HTERT RPE-1 (cell line): ENCODE results near the gene UCK2.
"Not testable (repeated sequence)": the region's sequence is repeated elsewhere in the genome, so short reads cannot be mapped to it uniquely, and the experiment has no call there.

Experiments used
- in situ Hi-C: fragments of 300-500 bp; cut with MboI; formaldehyde crosslinking; loops from 4 replicates; pipeline ENCODE4 v1.14.3; 2020; ENCODE audit warnings: low sequenced_read_pairs

Gene UCK2

DNA sequence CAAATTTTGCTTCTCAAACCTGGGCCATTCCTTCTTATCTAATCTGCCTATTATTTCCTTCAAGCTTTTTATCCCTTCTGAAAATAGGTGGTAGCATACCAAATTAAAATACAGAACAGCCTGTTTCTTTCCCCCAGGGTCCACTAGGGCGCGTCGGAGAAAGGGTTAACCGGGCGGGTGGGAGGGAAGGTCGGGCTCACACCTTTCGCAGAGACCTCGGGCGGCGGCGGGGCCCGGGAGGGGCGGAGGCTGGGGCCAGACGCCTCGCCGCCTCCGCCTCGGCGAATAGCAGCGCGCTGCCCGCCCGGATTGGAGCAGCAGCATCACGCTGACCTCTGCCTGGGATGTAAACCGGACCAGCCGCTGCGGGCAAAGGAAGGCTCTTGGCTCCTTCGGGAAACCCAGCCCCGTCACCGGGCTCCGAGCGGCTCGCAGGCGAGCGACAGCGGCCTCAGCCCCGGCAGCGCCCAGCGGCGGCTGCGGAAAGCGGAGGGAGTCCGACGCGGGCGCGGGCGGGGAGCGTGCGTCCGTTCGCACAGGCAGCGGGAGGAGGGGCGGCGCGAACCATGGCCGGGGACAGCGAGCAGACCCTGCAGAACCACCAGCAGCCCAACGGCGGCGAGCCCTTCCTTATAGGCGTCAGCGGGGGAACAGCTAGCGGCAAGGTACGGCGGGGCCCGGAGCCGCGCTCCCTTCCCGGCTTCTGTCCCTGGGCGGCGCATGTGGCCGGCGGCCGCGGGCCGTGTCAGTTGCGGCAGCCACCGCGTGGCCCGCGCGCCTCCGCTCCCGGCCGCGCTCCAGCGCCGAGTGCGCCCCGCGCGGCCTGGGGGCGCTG, at the start of gene UCK2:
Gene UCK2, plus strand, starts transcription at position 347 of the 835 bp plus-strand sequence. Its CDS starts 220 bp downstream, at position 567.
- in situ Hi-C loops = no loop called here

DNA sequence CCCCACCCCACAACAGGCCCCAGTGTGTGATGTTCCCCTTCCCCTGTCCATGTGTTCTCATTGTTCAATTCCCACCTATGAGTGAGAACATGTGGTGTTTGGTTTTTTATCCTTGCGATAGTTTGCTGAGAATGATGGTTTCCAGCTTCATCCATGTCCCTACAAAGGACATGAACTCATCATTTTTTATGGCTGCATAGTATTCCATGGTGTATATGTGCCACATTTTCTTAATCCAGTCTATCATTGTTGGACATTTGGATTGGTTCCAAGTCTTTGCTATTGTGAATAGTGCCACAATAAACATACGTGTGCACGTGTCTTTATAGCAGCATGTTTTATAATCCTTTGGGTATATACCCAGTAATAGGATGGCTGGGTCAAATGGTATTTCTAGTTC, 49.2 kb upstream of the UCK2 start:
- in situ Hi-C loops = not testable (repeated sequence)

DNA sequence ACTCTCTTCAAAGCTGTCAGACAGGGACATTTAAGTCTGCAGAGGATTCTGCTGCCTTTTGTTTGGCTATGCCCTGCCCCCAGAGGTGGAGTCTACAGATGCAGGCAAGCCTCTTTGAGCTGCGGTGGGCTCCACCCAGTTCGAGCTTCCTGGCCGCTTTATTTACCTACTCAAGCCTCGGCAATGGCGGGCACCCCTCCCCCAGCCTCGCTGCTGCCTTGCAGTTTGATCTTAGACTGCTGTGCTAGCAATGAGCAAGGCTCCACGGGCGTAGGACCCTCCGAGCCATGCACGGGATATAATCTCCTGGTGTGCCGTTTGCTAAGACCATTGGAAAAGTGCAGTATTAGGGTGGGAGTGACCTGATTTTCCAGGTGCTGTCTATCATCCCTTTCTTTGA, 43.9 kb upstream of the UCK2 start:
- in situ Hi-C loops = not testable (repeated sequence)

DNA sequence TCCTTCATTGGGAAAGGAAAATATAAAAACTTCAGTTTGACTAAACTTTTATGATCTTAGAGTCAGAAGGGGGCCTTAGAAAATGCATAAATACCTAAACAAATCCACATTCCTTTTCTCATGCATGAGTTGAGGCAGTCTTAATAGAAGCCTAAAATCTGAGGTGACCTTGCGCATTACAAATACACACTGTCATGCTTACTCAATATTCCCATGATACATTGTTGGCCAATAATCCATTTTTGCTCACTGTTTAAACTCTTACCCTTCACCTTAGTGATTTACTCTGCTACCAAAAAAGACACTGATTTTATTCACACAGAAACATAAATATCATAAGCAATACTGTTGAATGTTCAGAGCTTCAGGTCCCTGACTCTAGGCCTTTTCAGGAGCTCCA, 39.7 kb upstream of the UCK2 start:
- in situ Hi-C loops = no loop called here

DNA sequence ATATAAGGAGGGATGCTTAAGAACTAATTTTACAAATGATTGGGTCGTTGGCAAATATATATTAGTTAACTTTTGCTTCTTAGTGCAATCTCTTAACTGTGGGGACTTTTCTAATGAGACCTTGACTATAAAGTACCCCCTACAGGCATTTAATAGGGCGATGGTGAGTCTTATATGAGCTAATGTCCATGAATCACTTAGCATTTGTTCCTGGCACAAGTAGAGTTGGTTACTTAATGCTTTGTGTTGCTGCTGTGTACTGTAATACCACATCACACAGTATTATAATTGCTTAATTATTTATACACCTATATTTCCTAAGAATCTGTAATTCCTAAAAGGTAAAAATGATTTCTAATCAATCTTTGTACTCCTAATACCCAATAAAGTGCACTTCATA, 33.5 kb upstream of the UCK2 start:
- in situ Hi-C loops = no loop called here

DNA sequence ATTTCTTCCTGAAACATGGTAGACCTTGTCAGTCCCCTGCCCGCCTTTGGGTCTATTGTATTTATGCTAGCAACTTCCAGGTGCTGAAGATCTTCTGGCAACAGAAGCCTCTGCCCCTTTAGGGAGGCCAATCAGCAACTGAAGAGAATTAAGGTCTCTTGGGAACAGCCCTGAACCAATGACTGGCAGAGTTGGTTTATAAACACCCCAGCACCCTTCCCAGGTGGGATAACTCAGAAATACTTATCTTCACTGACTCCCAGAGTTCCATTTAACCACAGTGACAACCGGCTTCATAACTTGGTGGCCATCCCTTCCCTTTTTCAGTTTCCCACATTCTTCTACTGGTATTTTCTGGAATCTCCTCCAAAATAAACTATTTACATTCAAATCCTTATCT, 31.5 kb upstream of the UCK2 start:
- in situ Hi-C loops = no loop called here

DNA sequence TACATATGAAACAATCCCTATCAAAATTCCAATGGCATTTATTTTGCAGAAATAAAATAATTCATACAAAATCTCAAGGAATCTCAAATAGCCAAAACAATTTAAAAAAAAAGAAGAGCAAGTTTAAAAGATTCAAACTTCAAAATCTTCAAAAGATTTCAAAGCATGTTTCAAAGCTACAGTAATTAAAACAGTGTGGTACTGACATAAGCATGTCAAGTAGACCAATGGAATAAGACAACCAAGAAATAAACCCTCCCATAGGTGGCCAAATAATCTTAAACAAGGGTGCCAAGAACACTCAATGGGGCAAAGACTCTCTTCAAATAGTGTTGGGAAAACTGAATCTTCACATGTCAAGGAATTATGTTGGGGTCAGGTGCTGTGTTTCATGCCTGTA, 28.0 kb upstream of the UCK2 start:
- in situ Hi-C loops = no loop called here

DNA sequence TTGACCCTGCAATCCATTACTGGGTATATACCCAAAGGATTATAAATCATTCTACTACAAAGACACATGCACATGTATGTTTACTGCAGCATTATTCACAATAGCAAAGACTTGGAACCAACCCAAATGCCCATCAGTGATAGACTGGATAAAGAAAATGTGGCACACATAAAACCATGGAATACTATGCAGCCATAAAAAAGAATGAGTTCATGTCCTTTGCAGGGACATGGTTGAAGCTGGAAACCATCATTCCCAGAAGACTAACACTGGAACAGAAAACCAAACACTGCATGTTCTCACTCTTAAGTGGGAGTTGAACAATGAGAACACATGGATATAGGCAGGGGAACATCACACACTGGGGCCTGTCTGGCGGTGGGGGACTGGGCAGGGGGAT, 22.9 kb upstream of the UCK2 start:
- in situ Hi-C loops = not testable (repeated sequence)

DNA sequence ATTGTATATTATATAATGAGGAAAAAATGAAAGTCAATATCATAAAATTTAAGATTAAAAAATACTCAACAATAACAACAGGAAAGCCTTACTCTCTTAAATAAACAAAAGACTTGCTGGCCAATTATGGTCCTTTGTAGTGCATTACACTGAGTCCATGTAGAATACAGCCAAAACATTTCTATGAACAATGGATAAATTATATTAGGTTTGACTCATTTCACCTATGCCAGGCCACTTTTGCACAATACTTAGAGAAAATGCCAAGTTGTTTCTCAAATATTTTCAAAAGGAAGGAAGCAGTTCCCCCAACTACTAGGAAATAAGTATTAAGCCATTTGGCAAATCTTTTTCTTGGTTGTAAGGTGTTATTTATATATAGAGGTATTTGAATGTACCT, 19.8 kb upstream of the UCK2 start:
- in situ Hi-C loops = no loop called here

DNA sequence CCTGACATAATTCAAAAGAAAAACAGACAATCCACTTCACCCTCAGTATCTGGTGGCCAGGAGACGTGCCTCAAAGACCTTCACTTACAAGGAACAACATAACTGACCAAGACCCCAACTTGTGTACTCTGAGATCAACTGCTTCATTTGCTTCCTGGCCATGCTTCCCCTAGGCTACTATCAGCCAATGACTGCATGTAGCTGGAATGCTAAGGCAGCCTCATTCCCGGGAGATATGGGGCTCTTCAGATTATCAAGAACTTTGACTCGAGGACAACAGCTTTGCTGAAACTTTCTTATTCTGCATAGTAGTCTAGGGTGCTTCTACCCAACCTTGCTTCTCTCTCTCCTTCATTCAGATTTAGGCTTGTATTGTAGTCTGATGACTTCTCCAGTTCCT, 11.7 kb upstream of the UCK2 start:
- in situ Hi-C loops = no loop called here

DNA sequence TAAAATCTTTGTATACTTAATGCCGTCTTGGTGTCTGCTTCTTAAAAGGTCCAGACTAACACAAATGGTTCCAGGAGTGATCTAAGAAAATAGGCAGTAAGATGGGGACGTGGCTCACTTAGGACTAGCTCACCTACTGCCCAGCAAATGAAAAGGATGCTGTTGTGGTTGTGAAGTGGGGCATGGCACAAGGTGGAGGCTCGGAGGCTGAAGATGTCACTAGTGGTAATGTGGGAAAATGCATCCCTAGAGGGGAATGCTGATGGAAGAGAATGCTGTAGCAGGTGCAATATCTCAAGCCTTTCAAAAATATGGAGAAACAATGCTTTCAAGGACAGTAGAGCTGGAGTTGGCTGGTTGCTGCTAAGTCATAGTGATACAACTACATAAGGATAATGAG, 11.3 kb upstream of the UCK2 start:
- in situ Hi-C loops = no loop called here

DNA sequence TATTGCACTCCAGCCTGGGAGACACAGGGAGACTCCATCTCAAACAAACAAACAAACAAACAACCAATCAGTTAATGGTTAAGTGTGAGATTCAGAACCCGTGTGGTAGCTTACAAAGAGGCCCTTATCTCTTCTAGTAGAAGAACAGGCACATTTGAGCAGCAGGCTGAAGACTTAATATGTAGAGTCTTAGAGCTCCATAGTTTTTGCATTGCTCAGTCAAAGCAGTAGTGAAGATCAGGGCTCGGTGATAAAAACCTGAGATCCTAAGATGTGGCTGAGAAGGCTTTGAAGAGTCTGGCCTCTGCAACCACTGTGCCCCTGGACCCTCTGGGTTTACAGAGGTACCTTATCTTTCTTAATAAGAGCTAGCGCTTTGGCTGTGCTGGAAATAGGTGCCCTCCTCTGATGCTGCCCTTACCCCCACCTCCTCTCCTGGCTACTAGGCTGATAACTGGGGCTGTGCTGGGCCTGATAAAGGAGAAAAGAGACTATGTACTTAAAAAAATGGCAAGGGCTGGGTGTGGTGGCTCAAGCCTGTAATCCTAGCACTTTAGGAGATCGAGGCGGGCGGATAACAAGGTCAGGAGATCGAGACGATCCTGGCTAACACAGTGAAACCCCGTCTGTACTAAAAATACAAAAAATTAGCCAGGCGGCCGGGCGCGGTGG, 10.5 kb upstream of the UCK2 start:
- in situ Hi-C loops = no loop called here

DNA sequence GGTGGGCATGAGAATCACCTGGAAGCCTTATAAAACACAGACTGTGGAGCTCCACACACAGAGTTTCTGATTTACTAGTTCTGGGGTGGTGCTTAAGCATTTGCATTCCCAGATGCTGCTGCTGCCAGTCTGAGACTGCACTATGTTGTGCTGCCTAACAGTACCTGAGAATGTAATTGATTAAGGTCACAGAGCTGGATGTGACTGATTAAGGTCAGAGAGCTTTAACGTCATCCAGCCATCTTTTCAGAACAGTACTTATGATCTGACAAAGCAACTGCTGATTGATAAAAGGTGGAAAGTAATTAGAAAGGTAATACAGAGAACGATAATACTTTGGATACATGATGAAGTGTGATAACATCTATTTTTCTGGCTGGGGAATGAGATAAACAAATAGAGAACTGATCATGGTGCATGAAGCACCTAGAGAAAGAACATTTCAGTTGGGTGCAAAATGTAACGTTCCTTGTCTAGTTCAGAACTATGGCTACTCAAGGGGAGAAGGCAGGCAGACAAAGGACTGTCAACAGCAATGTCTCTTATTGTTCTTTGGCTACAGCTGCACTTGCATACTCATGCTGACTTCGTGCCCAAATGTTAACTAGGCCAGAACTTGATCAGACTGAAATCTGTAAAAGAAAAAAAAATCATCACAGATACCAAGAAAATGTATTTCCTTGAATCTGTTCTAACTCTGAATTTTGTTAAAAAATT, 3.7 kb upstream of the UCK2 start:
- in situ Hi-C loops = no loop called here

DNA sequence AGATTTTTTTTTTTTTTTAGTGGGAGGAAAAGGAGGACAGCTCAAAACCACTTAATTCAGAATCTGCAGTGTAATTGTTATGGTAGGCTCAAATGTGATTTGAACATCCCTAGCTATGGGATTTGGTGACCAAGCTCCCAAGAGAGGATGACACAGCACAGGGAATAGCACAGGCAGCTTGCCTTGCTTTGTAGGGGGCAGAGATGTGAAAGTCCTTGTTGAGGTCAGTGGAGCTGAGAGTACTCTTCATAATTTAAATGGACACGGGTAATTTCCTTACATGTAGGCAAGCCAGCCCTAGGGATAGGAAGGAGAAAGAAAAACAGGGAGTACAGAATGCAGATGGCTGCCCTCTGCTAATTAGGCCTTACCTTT, 3.2 kb upstream of the UCK2 start:
- in situ Hi-C loops = no loop called here

DNA sequence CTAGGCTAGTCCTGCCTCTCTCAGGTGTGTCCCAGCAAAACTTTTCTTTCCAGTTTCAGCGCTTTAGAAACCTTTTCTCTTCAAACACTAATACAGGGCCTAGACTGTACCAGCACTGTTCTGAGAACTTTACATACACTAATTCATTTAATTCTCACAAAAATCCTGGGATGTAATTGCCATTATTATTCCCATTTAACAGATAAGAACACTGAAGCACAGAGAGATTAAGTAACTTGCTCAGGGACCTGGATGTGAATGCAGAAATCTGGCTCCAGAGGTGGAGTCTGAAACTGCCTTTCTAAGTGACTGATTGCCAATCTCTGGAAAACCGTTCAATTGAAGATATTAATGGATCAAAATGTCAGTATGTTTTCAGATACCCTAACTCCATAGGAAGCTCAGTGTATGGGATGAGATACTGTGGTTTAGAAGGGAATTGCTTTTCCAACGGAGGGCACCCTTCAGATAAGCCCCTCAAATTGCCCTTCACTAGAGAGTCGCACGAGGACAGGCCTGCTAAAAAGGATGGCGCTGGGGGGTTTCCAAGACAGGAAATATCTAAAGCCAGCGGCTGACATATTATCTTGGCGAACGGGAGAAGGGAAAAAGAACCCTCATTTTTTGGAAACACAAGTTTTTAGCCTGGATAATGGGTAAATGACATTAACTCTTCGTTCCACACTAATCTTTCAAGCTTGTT, 698 bp upstream of the UCK2 start:
- in situ Hi-C loops = no loop called here

DNA sequence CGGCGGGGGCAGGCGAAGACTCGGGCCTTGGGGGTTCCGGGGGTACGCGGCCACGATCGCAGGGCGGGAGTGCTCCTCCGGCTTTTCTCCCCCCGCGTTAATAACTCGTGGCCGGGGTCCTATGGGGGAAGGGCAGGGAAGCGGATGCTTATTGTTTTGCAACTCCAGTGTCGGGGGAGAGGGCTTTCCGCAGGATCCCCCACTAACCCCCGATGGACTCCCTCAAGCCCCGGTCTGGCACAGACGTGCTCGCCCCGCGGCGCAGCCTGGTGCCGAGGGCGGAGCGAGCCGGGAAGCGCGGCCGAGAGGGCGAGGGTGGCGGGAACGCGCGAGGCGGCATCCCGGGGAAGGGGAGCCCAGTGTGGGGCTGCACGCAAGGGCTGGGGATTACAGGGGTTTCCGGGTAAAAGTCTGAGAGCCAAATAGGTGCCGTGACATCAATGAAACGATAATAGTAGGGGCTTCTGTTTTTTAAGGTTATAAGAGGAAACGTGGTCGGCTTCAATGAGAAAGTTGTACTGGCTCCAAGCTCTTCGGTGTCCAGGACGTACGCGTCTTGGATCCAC, 772 bp downstream of the UCK2 start:
- in situ Hi-C loops = no loop called here

DNA sequence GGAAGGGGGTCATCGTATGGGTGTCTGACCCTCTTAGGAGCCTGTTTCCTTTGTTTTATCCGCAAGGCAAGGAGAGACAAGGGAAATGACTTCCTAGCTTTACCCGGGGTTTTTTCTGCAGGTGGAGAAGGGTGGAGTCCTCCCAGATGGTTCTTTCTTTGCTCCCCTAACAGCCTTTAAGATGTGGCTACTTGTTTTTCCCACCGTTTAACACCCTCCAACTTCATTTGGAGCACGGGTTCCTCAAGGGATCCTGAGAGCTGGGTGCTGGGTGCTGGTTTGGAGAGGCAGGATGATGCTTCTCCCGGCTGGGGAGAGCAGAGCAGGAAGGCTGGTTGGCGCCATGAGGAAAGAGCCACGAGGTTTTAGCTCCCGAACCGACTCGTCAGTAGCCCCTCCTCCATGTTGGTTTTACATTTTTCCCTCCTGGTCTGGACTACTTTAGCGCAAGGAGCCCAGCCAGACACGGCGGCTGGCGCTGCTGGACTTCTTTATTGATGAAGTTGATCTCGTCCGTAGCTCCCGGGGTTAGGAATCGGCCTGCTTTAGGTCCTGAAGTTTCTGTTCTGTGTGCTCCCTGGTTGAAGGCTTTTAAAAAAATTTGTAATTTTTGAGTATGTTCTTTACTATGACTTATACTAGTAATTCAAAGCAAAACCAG, 1.4 kb downstream of the UCK2 start:
- in situ Hi-C loops = no loop called here

DNA sequence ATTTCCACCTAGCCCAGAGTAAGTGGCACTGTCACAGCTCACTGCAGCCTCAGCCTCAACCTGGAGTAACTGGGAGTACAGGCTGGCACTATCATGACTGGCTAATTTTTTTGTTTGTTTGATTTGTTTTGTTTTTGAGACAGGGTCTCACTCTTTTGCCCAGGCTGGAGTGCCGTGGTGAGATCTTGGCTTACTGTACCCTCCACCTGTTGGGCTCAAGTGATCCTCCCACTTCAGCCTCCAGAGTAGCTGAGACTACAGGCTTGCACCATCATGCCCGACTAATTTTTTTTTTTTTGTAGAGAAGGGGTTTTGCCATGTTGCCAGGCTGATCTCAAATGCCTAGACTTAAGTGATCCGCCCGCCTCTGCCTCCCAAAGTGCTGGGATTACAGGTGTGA, 2.5 kb downstream of the UCK2 start:
- in situ Hi-C loops = no loop called here

DNA sequence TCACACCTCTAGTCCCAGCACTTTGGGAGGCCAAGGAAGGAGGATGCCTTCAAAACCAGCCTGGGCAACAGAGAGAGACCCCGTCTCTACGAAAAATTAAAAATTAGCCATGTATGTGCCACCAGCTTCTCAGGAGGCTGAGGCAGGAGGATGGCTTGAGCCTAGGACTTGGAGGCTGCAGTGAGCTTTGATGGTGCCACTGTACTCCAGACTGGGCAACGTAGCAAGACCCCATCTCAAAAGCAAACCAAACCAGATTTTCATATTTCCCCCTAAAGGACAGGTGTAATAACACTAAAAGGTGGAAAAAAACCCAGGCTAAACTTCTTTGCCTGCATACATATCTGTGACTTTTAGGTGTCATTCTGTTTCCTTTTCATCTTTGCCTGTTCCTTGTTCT, 3.7 kb downstream of the UCK2 start:
- in situ Hi-C loops = no loop called here

DNA sequence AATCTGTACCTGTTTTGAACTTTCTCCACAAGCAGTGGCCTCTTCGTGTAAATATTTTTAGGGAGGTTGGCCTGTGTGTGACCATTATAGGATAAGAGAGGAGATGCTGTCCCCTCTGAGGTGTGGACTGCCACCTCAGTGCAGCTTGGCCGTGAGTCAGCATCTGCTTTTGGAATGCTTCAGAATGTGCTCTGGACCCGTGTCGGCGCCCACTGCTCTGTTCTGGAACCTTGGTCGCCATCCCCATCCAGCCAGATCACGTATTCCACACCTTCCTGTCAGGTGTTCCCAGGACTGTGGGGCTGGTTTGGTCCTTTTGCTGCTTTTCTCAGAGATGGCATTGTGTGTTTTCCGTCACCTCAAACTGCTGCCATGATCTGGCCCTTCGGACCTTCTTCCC, 5.5 kb downstream of the UCK2 start:
- in situ Hi-C loops = no loop called here

DNA sequence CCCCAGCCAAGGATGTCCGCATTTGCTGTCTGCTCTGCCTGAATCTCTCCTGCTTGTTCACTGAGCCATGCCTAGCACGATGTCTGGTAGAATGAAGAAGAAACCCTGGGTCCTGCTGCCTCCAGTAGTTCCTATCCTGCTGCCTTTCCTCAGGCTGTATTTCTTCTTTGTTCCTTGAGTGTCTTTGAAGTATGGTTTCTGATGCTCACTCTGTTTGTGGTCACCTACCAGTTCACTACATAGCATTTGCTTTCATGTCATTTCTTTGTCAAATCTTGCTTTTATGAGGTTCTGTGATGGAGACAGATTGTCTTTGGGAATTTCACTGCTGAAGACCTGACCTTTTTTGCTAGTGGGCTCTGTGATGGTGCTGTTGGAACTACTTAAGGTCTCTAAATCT, 5.9 kb downstream of the UCK2 start:
- in situ Hi-C loops = no loop called here
